H9 (cell line): ENCODE results near the gene ABCA10. TPM values are rescaled to one million over a fixed set of nuclear protein-coding genes. Genes with fewer than 3 reads are reported as not detected.

ENCODE experiments used
- DNase-seq: peaks from one replicate; pipeline ENCODE4 v3.0.0-alpha.2; 2017
- H2AFZ ChIP-seq: one replicate; pipeline ENCODE4 v1.6.1; 2013; ENCODE audit warnings: mild to moderate bottlenecking, low read length, control low read depth, moderate library complexity
- H2AK5ac ChIP-seq: 2 replicates; pipeline ENCODE4 v1.6.1; 2013; ENCODE audit warnings: low read length, control low read depth, mixed read lengths; ENCODE audit not compliant: insufficient read length
- H2BK120ac ChIP-seq: one replicate; pipeline ENCODE4 v1.6.1; 2013; ENCODE audit warnings: low read depth, mild to moderate bottlenecking, low read length, control low read depth, inconsistent platforms; ENCODE audit not compliant: poor library complexity, severe bottlenecking
- H2BK12ac ChIP-seq: 2 replicates; pipeline ENCODE4 v1.6.1; 2013; ENCODE audit warnings: low read length, control low read depth, mixed read lengths, low read depth; ENCODE audit not compliant: insufficient read length
- H2BK15ac ChIP-seq: 2 replicates; pipeline ENCODE4 v1.6.1; 2013; ENCODE audit warnings: low read depth, low read length, control low read depth
- H2BK20ac ChIP-seq: one replicate; pipeline ENCODE4 v1.6.1; 2013; ENCODE audit warnings: low read depth, mild to moderate bottlenecking, low read length, control low read depth, inconsistent platforms; ENCODE audit not compliant: poor library complexity, severe bottlenecking
- H2BK5ac ChIP-seq: 2 replicates; pipeline ENCODE4 v1.6.1; 2013; ENCODE audit warnings: low read length, control low read depth, mixed read lengths; ENCODE audit not compliant: insufficient read length
- H3K14ac ChIP-seq: 2 replicates; pipeline ENCODE4 v1.6.1; 2013; ENCODE audit warnings: low read length, control low read depth; ENCODE audit not compliant: insufficient read depth
- H3K18ac ChIP-seq: 2 replicates; pipeline ENCODE4 v1.6.1; 2013; ENCODE audit warnings: low read depth, mild to moderate bottlenecking, mixed read lengths, low read length, control low read depth; ENCODE audit not compliant: insufficient read length
- H3K23ac ChIP-seq: 2 replicates; pipeline ENCODE4 v1.6.1; 2013; ENCODE audit warnings: low read length, control low read depth, mixed read lengths, low read depth; ENCODE audit not compliant: insufficient read length
- H3K23me2 ChIP-seq: 2 replicates; pipeline ENCODE4 v1.6.1; 2013; ENCODE audit warnings: low read depth, mild to moderate bottlenecking, mixed read lengths, low read length, control low read depth; ENCODE audit not compliant: insufficient read length, poor library complexity, severe bottlenecking
- H3K27ac ChIP-seq: 2 replicates; pipeline ENCODE4 v1.5.1; 2013; ENCODE audit warnings: low read length, control low read depth, mixed read lengths, low read depth; ENCODE audit not compliant: insufficient read length
- H3K27me3 ChIP-seq: 2 replicates; pipeline ENCODE4 v1.6.1; 2013; ENCODE audit warnings: low read length, control low read depth, inconsistent platforms; ENCODE audit not compliant: insufficient read depth
- H3K4ac ChIP-seq: 2 replicates; pipeline ENCODE4 v1.6.1; 2013; ENCODE audit warnings: low read depth, mild to moderate bottlenecking, control low read depth, inconsistent platforms, low read length, moderate library complexity
- H3K4me1 ChIP-seq: 2 replicates; pipeline ENCODE4 v1.6.1; 2013; ENCODE audit warnings: low read length, control low read depth, inconsistent platforms; ENCODE audit not compliant: insufficient read depth
- H3K4me2 ChIP-seq: 2 replicates; pipeline ENCODE4 v1.6.1; 2013; ENCODE audit warnings: low read length, control low read depth, mixed read lengths; ENCODE audit not compliant: insufficient read length, insufficient read depth
- H3K56ac ChIP-seq: 2 replicates; pipeline ENCODE4 v1.6.1; 2013; ENCODE audit warnings: low read depth, mild to moderate bottlenecking, mixed read lengths, low read length, control low read depth; ENCODE audit not compliant: insufficient read length
- H3K79me1 ChIP-seq: 2 replicates; pipeline ENCODE4 v1.6.1; 2013; ENCODE audit warnings: low read depth, mild to moderate bottlenecking, moderate library complexity, low read length, control low read depth, inconsistent platforms; ENCODE audit not compliant: insufficient read depth, poor library complexity, severe bottlenecking
- H3K79me2 ChIP-seq: 2 replicates; pipeline ENCODE4 v1.6.1; 2013; ENCODE audit warnings: low read length, control low read depth, inconsistent platforms; ENCODE audit not compliant: insufficient read depth
- H3K9ac ChIP-seq: 2 replicates; pipeline ENCODE4 v1.6.1; 2013; ENCODE audit warnings: low read length, control low read depth, mixed read lengths; ENCODE audit not compliant: insufficient read length; ENCODE audit errors: extremely low read depth
- H3K9me3 ChIP-seq: one replicate; pipeline ENCODE4 v1.6.1; 2013; ENCODE audit warnings: low read depth, low read length, inconsistent platforms; ENCODE audit not compliant: control insufficient read depth
- H3T11ph ChIP-seq: one replicate; pipeline ENCODE4 v1.6.1; 2013; ENCODE audit warnings: mild to moderate bottlenecking, low read length, control low read depth, inconsistent platforms
- H4K20me1 ChIP-seq: one replicate; pipeline ENCODE4 v1.6.1; 2013; ENCODE audit not compliant: control insufficient read depth, insufficient read length, insufficient read depth
- H4K5ac ChIP-seq: 2 replicates; pipeline ENCODE4 v1.6.1; 2013; ENCODE audit warnings: low read depth, mild to moderate bottlenecking, mixed read lengths, low read length, control low read depth; ENCODE audit not compliant: insufficient read length
- H4K8ac ChIP-seq: replicated peaks from 2 replicates; pipeline ENCODE4 v1.6.1; 2013; ENCODE audit warnings: low read length, control low read depth, mixed read lengths, low read depth; ENCODE audit not compliant: insufficient read length
- H4K91ac ChIP-seq: 2 replicates; pipeline ENCODE4 v1.6.1; 2013; ENCODE audit warnings: low read depth, mild to moderate bottlenecking, moderate library complexity, mixed read lengths, low read length, control low read depth; ENCODE audit not compliant: insufficient read length
- H3K27ac Mint-ChIP-seq, 3 experiments: 2 replicates in 2 of 3; 3 replicates in 1 of 3; pipeline ENCODE4 v1.8.0; 2020 to 2021; ENCODE audit warnings: mixed read lengths in 3 of 3, mild to moderate bottlenecking in 1 of 3, moderate library complexity in 1 of 3
- H3K27me3 Mint-ChIP-seq: 2 replicates; pipeline ENCODE4 v1.8.0; 2021; ENCODE audit warnings: low read depth, mild to moderate bottlenecking, moderate library complexity, mixed read lengths
- H3K36me3 Mint-ChIP-seq, 3 experiments: 2 replicates in 2 of 3; 3 replicates in 1 of 3; pipeline ENCODE4 v1.8.0; 2020 to 2021; ENCODE audit warnings: low read depth in 3 of 3, mixed read lengths in 3 of 3; ENCODE audit not compliant: insufficient read depth in 1 of 3
- H3K4me1 Mint-ChIP-seq, 2 experiments: 2 replicates each; pipeline ENCODE4 v1.8.0; 2020; ENCODE audit warnings: mixed read lengths in 2 of 2
- H3K4me3 Mint-ChIP-seq, 2 experiments: 2 replicates in 1 of 2; 3 replicates in 1 of 2; pipeline ENCODE4 v1.8.0; 2020 to 2021; ENCODE audit warnings: mild to moderate bottlenecking in 2 of 2, mixed read lengths in 2 of 2, moderate library complexity in 1 of 2
- H3K9me3 Mint-ChIP-seq, 2 experiments: 2 replicates in 1 of 2; 3 replicates in 1 of 2; pipeline ENCODE4 v1.8.0; 2020; ENCODE audit warnings: mild to moderate bottlenecking in 2 of 2, mixed read lengths in 2 of 2, moderate library complexity in 1 of 2
- WGBS: extraction: QIAGEN DNeasy Blood & Tissue Kit; methylation state at CpG from one replicate; pipeline ENCODE4 v1.1.7; 2013; ENCODE audit warnings: missing lambda C conversion rate, low lambda C conversion rate, mixed read lengths; ENCODE audit not compliant: insufficient read length; ENCODE audit errors: extremely low coverage; 5-methylcytosine and 5-hydroxymethylcytosine counted together
- total RNA-seq: library from RNA; stranded (reverse); gene quantifications from 2 replicates; pipeline ENCODE4 v1.2.1, GENCODE V29; 2021
- TF ChIP-seq, protein P1 (sequence below): fragments of 200-600 bp; sonication (generic); conservative IDR thresholded peaks from 3 replicates; pipeline ENCODE4 v1.8.0; 2021; ENCODE audit warnings: antibody characterized with exemption, mild to moderate bottlenecking

The ABCA10 gene
- total RNA-seq, 1 experiment from 2014 or later: not detected

DNA sequence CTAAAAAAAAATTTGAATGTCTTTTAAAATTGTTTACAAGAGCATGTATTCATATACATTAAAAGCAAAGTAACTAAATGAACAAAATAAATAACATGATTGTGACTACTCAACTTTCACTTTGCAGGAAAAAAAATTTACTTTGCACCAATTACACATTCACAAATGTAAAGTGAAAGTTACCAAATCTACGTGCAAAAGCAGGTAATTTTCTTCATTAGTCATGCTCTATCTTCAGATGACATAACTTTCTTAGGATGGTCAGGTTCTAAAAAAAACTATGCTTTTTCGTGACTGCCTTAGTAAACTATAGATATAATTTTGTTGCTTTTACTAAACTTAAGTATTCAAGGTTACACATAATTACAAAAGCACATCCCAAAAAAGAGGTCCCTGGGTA lies 17.0 kb upstream of the ABCA10 start:
- Histone ChIP-seq H4K8ac (no peak overlapping the region), H2AK5ac (no peak overlapping the region), H3K27me3 (no peaks in the 10 kb centered on the region), H4K91ac (no peak overlapping the region), H3K79me1 (no peaks in the 10 kb centered on the region), H3T11ph (no peak overlapping the region), H3K27ac (no peak overlapping the region), H3K23me2 (no peaks in the 10 kb centered on the region), H2BK120ac (no peak overlapping the region), H3K4me2 (no peak overlapping the region), H2BK5ac (no peak overlapping the region), H2BK20ac (no peak overlapping the region), H3K9ac (no peak overlapping the region), H2BK12ac (no peak overlapping the region), H3K23ac (no peak overlapping the region), H3K18ac (no peak overlapping the region), H3K56ac (no peak overlapping the region), H3K4ac (no peak overlapping the region), H3K9me3 (no peaks in the 10 kb centered on the region), H3K14ac (no peak overlapping the region), H2AFZ (no peak overlapping the region), H2BK15ac (no peak overlapping the region), H3K4me1 (no peaks in the 10 kb centered on the region), H4K20me1 (no peaks in the 10 kb centered on the region), H3K79me2 (no peaks in the 10 kb centered on the region), H4K5ac (no peak overlapping the region)
- TF ChIP-seq, protein P1, sequence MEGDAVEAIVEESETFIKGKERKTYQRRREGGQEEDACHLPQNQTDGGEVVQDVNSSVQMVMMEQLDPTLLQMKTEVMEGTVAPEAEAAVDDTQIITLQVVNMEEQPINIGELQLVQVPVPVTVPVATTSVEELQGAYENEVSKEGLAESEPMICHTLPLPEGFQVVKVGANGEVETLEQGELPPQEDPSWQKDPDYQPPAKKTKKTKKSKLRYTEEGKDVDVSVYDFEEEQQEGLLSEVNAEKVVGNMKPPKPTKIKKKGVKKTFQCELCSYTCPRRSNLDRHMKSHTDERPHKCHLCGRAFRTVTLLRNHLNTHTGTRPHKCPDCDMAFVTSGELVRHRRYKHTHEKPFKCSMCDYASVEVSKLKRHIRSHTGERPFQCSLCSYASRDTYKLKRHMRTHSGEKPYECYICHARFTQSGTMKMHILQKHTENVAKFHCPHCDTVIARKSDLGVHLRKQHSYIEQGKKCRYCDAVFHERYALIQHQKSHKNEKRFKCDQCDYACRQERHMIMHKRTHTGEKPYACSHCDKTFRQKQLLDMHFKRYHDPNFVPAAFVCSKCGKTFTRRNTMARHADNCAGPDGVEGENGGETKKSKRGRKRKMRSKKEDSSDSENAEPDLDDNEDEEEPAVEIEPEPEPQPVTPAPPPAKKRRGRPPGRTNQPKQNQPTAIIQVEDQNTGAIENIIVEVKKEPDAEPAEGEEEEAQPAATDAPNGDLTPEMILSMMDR: no peak
- H3K27ac Mint-ChIP-seq: no peak overlapping the region
- no peaks in the 10 kb centered on the region for H3K4me1 Mint-ChIP-seq
- no peak overlapping the region for H3K4me3 Mint-ChIP-seq
- no peaks in the 10 kb centered on the region for H3K9me3 Mint-ChIP-seq
- WGBS: no CpG with 5 or more reads among the region's 2 CpGs
- DNase-seq: no peak
- H3K27me3 Mint-ChIP-seq: no peaks in the 10 kb centered on the region
- H3K36me3 Mint-ChIP-seq: no peaks in the 10 kb centered on the region
